ENCODE measurements around the gene FXYD5. TPM values are rescaled to one million over a fixed set of nuclear protein-coding genes. Genes with fewer than 3 reads are reported as not detected.

FXYD5 gene
- total RNA-seq, 1 experiment from 2014 or later: 100 TPM

DNA sequence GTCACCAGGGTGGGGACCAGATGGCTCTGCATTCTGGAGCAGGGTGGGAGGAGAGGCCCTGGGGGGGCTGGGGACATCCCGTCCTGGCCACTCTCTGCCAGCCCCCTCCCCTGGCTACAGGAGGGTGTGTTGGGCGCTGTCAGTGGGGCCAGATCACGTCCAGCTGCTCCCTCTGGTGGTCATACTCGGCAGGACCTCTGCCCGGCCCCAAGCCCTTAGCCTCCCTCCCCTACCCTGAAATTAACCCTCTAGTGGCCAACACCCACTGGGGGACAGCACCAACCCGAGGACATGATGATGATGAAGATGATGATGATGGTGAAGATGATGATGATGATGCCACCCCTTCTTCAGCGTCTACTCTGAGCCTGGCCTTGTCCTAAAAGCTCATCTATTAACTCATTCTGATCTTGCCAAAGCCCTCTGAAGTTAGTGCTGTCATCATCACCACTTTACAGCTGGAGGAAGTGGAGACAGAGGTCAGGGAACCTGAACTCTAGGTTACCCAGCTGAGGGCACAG lies 19.1 kb upstream of the FXYD5 start:
- Histone ChIP-seq H2BK15ac (ENCODE audit: low read depth, low read length) (no peak overlapping the region), H3K79me1 (ENCODE audit: insufficient read depth, low read depth, low read length, poor library complexity, severe bottlenecking) (no peaks in the 10 kb centered on the region), H2BK12ac (ENCODE audit: insufficient read length, low read depth, low read length) (no peak overlapping the region), H4K5ac (ENCODE audit: insufficient read length, low read depth, low read length) (no peak overlapping the region), H3K4ac (ENCODE audit: low read depth, low read length) (no peak overlapping the region), H3K79me2 (ENCODE audit: insufficient read depth, low read length) (no peaks in the 10 kb centered on the region), H4K20me1 (ENCODE audit: control insufficient read depth, insufficient read depth, insufficient read length) (no peaks in the 10 kb centered on the region), H4K8ac (replicated peaks; ENCODE audit: insufficient read length, low read depth, low read length) (no peak overlapping the region), H3T11ph (ENCODE audit: low read length) (no peak overlapping the region), H3K14ac (ENCODE audit: insufficient read depth, low read length) (no peak overlapping the region), H3K18ac (ENCODE audit: insufficient read length, low read depth, low read length) (no peak overlapping the region), H2AFZ (ENCODE audit: low read length) (no peak overlapping the region), H3K27ac (ENCODE audit: insufficient read length, low read depth, low read length) (no peak overlapping the region), H3K4me2 (ENCODE audit: insufficient read depth, insufficient read length, low read length) (peak overlapping the region; percentile 2), H3K27me3 (ENCODE audit: insufficient read depth, low read length) (no peaks in the 10 kb centered on the region; the same call in 1 of the 2 replicates), H3K56ac (ENCODE audit: insufficient read length, low read depth, low read length) (no peak overlapping the region), H2AK5ac (ENCODE audit: insufficient read length, low read length) (no peak overlapping the region), H2BK5ac (ENCODE audit: insufficient read length, low read length) (no peak overlapping the region), H3K23ac (ENCODE audit: insufficient read length, low read depth, low read length) (no peak overlapping the region), H3K23me2 (ENCODE audit: insufficient read length, low read depth, low read length, poor library complexity, severe bottlenecking) (no peaks in the 10 kb centered on the region), H2BK20ac (ENCODE audit: low read depth, low read length, poor library complexity, severe bottlenecking) (no peak overlapping the region), H2BK120ac (ENCODE audit: low read depth, low read length, poor library complexity, severe bottlenecking) (no peak overlapping the region), H3K9ac (ENCODE audit: extremely low read depth, insufficient read length, low read length) (no peak overlapping the region), H3K4me1 (ENCODE audit: insufficient read depth, low read length) (no peaks in the 10 kb centered on the region), H3K9me3 (ENCODE audit: control insufficient read depth, low read depth, low read length) (no peaks in the 10 kb centered on the region), H4K91ac (ENCODE audit: insufficient read length, low read depth, low read length) (no peak overlapping the region)
- Mint-ChIP-seq H3K9me3 (no peaks in the 10 kb centered on the region; a peak in 1 of 5 replicates), H3K27ac (no peak overlapping the region), H3K4me3 (peak overlapping the region in 1 of 2 experiments; percentile 30; a peak in 1 of 5 replicates), H3K36me3 (ENCODE audit: insufficient read depth in 1 of 3, low read depth in 3 of 3) (peaks cover 0 to 3% (median 0%) of the 10 kb centered on the region in 3 experiments; a peak in 1 of 7 replicates), H3K27me3 (ENCODE audit: low read depth) (peaks cover 21% of the 10 kb centered on the region), H3K4me1 (peaks cover 18 to 30% of the 10 kb centered on the region in 2 experiments)
- peak; percentile 84 for DNase-seq
- TF ChIP-seq CTCF (conservative IDR thresholded peaks at IDR 0.05): peak; percentile 96
- no CpG with 5 or more reads among the region's 7 CpGs for WGBS (ENCODE audit: extremely low coverage, insufficient read length, low lambda C conversion rate)
